T-helper 22 cell (primary cell): Measurements from ENCODE around the gene MINDY4.

Source experiments
- DNase-seq: peaks from one replicate; pipeline ENCODE4 v3.0.0-alpha.2; 2020; ENCODE audit warnings: low read depth

The MINDY4 gene

DNA sequence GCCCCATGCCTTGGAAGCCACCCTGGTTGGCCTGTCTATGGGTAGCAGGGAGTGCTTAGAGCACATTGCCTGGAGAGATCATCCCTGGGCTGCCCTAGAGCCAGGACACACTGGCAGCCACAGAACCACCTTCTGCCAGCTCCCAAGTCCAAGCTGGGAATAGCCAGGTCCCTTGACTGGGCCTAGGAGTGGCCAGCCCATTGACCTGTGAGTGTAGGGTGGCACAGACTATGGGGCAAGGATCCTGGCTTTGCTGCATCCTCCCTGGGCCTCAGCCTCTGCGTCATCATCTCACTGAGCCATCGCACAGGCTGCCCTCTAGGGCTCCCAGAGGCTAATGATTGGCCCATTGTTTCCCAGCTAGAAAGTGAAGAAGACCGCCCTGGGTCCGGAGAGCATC, 147.5 kb downstream of the MINDY4 start:
- no peak for DNase-seq

DNA sequence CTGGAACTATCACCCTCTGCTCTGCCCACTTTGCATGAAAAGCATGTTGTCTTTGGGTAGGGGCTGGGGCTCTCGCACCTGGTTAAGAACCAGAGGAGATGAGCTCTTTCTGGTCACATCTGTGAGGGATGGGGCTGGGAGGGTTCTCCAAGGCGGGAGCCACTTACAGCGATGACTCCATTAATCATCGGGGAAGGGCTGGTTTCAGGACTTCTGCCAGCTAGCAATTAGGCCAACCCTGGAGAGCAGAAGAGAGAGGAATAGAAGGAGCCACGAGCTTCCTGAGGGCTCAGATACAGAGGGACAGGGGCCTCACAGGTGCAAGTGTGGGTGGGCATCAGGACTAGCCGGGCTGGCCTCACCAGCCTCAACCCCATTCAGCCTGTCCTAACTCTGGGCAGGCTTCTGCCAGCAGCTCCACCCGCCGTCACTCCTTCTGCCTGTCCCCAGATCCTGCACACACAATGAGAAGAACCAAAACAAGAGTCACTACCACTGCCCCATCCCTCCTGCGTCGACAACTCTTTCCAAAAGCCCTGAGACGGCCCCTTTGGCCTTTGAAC, 148.9 kb downstream of the MINDY4 start:
- DNase-seq, result no peak

DNA sequence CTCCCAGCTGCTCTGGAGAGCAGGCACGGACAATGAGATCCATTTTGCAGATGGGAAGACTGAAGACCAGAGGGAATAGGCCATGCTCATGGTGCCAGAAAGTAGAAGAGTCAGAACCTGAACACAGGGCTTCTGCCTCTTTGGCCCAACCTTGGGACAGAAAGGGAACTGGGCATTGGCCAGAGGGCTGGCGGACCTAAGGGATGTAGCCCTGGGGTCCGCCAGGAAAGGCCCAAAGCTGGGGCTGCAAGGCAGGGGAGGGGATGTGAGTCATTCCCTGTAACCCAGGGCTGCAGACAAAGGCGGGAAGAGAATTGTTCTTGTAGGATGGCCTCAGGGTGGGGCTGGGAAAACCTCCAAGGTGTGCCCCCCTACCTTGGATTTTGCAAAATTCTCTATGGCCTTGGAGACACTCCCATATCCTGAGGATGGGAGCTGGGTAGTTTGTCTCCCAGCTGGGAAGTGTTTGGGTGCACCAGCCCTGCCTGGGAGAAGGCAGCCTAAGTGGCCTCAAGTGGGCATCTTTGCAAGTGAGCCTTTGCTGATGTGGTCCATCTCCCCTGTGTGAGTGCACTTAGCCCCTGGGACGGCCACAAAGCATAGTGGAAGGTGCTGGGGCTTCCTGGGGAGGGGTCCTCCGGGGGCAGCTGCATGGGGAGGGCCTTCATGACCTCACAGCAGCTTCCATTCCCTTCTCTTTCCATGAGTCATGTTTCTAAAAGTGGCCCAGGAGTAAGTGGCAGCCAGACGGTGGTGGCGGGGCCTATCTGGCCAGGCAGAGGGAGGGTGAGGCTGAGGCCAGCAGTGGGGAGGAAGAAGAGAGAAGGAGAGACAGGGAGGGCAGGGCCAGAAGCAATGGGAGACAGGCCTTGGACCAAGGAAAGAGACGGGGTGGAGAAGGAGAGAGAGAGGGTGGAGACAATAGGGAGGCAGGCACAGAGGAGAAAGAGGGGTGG, 149.6 kb downstream of the MINDY4 start:
- no peak for DNase-seq

DNA sequence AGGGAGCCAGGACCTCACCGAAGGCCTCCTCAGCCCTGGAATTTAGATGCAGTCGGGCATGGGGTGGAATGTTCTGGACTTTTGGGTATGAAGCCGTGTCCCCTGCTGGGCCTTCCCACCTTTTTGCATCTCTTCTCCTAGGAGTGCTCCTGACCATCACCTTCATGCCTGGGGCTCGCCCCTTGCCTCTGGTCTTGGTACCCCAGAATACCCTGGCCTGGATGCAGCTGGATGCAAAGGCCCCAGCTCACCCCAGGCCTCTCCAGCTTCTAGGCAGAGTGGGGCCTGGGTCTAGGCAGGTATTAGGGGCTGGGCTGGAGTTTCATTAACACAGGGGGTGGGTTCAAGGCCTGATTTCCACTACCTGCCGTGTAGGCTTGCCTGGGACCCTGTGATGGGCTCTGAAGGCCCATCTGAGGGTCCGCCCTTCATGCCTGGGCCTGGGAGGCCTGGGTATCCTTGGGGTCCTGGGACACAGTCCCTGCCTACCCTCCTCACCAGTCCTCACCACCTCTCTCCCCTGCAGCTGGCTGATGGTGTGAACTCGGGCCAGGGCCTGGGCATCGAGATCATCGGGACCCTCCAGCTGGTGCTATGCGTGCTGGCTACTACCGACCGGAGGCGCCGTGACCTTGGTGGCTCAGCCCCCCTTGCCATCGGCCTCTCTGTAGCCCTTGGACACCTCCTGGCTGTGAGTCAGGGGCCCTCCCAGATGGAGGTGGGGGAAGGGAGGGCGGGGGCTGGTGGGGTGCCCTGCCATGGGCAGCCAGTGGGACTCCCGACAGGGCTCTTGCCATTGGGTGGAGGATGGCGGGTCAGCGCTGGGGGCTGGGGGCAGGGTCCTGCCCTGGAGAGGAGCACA, 150.6 kb downstream of the MINDY4 start:
- DNase-seq, result no peak

- DNase-seq, result no peak
Observed at GRCh38 chr7:30922596-30922995, 151.4 kb downstream of the MINDY4 start.

DNA sequence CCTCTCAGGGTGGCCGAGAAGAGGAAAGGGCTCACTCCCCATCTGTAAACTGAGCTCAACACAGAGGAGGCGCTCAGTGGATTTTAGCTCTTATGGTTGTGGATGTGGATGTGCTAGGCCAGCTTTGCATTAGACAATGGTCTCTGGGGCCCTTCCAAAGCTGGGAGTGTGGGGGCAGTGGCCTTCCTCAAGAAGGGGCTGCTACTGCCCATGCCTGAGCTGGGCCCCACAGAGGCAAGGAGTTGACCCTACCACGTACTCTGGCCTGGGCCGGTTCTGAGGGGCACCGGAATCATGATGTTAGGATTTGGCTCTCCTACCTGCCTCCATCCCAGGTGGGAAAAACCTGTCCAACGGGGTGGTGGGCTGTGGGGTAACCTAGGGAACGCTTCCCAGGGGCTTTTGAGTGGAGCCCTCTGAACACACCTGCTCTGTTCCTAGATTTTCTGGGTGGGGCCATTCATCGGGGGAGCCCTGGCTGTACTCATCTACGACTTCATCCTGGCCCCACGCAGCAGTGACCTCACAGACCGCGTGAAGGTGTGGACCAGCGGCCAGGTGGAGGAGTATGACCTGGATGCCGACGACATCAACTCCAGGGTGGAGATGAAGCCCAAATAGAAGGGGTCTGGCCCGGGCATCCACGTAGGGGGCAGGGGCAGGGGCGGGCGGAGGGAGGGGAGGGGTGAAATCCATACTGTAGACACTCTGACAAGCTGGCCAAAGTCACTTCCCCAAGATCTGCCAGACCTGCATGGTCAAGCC, 152.0 kb downstream of the MINDY4 start:
- no peak for DNase-seq

DNA sequence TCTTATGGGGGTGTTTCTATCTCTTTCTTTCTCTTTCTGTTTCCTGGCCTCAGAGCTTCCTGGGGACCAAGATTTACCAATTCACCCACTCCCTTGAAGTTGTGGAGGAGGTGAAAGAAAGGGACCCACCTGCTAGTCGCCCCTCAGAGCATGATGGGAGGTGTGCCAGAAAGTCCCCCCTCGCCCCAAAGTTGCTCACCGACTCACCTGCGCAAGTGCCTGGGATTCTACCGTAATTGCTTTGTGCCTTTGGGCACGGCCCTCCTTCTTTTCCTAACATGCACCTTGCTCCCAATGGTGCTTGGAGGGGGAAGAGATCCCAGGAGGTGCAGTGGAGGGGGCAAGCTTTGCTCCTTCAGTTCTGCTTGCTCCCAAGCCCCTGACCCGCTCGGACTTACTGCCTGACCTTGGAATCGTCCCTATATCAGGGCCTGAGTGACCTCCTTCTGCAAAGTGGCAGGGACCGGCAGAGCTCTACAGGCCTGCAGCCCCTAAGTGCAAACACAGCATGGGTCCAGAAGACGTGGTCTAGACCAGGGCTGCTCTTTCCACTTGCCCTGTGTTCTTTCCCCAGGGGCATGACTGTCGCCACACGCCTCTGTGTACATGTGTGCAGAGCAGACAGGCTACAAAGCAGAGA, 152.7 kb downstream of the MINDY4 start:
- no peak for DNase-seq

GRCh38 chr7:30924624-30925023, 153.4 kb downstream of the MINDY4 start:
- no peak for DNase-seq

DNA sequence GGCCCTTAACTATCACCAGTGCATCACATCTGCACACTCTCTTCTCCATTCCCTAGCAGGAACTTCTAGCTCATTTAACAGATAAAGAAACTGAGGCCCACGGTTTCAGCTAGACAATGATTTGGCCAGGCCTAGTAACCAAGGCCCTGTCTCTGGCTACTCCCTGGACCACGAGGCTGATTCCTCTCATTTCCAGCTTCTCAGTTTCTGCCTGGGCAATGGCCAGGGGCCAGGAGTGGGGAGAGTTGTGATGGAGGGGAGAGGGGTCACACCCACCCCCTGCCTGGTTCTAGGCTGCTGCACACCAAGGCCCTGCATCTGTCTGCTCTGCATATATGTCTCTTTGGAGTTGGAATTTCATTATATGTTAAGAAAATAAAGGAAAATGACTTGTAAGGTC, 153.9 kb downstream of the MINDY4 start:
- DNase-seq, result no peak

DNA sequence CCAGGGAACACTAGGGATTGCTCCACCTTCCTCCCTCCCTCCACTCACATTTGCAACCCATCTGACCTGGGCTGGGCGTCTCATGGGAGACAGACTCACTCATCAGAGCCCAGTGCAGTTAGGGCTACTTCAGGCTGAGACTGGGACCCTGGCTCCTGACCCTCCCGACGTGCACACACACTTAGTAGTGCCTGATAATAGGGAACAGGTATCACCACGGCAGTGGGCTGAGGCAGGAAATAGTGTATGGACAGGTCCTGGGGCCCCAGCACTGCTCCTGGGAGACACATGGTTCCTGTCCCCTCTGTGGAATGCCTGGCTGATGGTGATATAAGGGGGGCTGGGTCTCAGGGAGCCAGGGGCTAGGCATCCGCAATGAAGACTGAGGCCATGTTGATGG, 154.7 kb downstream of the MINDY4 start:
- DNase-seq, result no peak

GRCh38 chr7:30926313-30926712, 155.1 kb downstream of the MINDY4 start:
- no peak for DNase-seq

- DNase-seq, result no peak
Observed at GRCh38 chr7:30927040-30927439, 155.8 kb downstream of the MINDY4 start.

GRCh38 chr7:30927559-30927958, 156.3 kb downstream of the MINDY4 start:
- DNase-seq, result no peak

- DNase-seq, result no peak
Observed at GRCh38 chr7:30928254-30928872, 157.1 kb downstream of the MINDY4 start.

DNA sequence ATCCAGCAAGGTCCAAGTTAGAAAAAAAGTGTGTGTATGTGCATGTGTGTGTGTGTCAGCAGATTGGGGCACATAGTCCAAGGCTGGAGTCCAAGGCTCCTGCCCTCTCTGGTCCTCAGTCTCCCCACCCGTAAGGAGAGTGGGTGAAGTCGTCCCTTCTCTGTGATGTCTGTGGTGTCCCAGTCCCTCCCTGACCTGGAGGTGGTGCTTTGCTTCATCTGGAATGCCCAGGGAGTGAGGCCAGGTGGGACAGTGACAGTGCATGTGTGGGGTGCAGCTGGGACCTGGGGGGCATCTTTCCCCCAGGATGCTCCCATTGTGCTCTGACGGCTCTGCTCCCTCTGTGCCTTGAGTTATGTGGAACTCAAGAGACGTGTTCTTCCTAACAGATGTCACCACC, 158.5 kb downstream of the MINDY4 start:
- no peak for DNase-seq

GRCh38 chr7:30930621-30931020, 159.4 kb downstream of the MINDY4 start:
- no peak for DNase-seq

DNA sequence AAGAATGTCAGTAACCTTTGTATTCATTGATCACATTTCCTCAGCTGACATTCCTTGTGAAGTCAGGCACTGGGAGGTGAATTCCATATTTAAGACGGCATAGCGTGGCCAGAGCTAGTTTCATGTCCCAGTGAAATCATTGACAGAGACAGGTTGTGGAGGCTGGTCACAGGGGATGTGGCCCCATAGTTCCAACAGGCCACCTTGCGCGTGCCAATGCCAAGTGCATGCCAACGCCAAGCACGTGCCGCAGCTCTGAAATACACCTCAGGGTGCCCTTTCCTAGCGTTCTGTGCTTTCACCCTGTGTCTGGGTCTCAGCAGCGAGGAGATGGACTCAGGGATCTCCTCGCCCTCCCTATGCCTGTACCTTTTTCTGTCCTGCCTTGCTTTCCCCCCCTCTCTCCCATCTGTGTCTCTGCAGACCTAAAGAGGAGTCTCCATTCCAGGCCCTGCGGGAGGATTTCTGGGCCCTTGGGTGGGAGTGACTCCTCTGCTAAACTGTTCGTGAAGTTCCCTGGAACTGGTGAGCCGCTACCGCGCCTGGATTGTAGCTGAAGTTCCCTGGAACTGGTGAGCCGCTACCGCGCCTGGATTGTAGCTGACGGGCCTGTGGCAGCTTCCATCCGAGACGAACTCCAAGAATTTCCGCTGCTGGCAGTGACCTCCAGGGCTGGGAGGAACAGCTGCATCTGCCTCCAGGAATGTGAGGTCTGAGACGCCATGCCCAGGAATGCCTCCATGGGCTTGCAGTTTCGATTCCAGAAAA, 160.1 kb downstream of the MINDY4 start:
- no peak for DNase-seq

GRCh38 chr7:30931929-30932540, 160.8 kb downstream of the MINDY4 start:
- no peak for DNase-seq

GRCh38 chr7:30932562-30932961, 161.3 kb downstream of the MINDY4 start:
- DNase-seq, result no peak
